Progenitor cell of endocrine pancreas (in vitro differentiated cells): Measurements from ENCODE around the gene TNFSF9. TPM values are rescaled to one million over a fixed set of nuclear protein-coding genes. Genes with fewer than 3 reads are reported as not detected.

Experiments used
- DNase-seq: peaks from one replicate; pipeline ENCODE4 v3.0.0; 2021; ENCODE audit warnings: low spot score; ENCODE audit not compliant: unreplicated experiment
- H3K27ac Mint-ChIP-seq: 2 replicates; pipeline ENCODE4 v1.8.0; 2021; ENCODE audit warnings: mild to moderate bottlenecking, moderate library complexity, mixed read lengths
- H3K27me3 Mint-ChIP-seq: 2 replicates; pipeline ENCODE4 v1.8.0; 2021; ENCODE audit warnings: mixed read lengths
- H3K36me3 Mint-ChIP-seq: 2 replicates; pipeline ENCODE4 v1.8.0; 2022; ENCODE audit warnings: mixed read lengths; ENCODE audit not compliant: insufficient read depth
- H3K4me1 Mint-ChIP-seq: 2 replicates; pipeline ENCODE4 v1.8.0; 2021; ENCODE audit warnings: low read depth, mixed read lengths
- H3K4me3 Mint-ChIP-seq: 2 replicates; pipeline ENCODE4 v1.8.0; 2021; ENCODE audit warnings: low read depth, mild to moderate bottlenecking, moderate library complexity, mixed read lengths
- H3K9me3 Mint-ChIP-seq: 2 replicates; pipeline ENCODE4 v1.8.0; 2021; ENCODE audit warnings: low read depth, mixed read lengths
- CTCF ChIP-seq: fragments of 200-600 bp; sonication (generic); IDR thresholded peaks from one replicate; pipeline ENCODE4 v1.5.0; 2021; ENCODE audit warnings: antibody characterized with exemption, mild to moderate bottlenecking; ENCODE audit not compliant: unreplicated experiment
- total RNA-seq: library from RNA; stranded (reverse); gene quantifications from 2 replicates; pipeline ENCODE4 v1.2.1, GENCODE V29; 2021

Gene TNFSF9
- total RNA-seq, 1 donor from 2014 or later: not detected

- Mint-ChIP-seq H3K27me3 (peaks cover 45% of the 10 kb centered on the region), H3K4me1 (peaks cover 6% of the 10 kb centered on the region), H3K36me3 (no peaks in the 10 kb centered on the region), H3K4me3 (no peak overlapping the region), H3K27ac (no peak overlapping the region), H3K9me3 (no peaks in the 10 kb centered on the region)
- TF ChIP-seq CTCF: no peak
- no peak for DNase-seq
Observed at GRCh38 chr19:6528544-6529121, 2.2 kb upstream of the TNFSF9 start.

- Mint-ChIP-seq H3K4me3 (no peak overlapping the region), H3K36me3 (no peaks in the 10 kb centered on the region), H3K27ac (no peak overlapping the region), H3K9me3 (no peaks in the 10 kb centered on the region), H3K27me3 (peaks cover 52% of the 10 kb centered on the region), H3K4me1 (peaks cover 9% of the 10 kb centered on the region)
- no peak for DNase-seq
- no peak for TF ChIP-seq CTCF
Observed at GRCh38 chr19:6529351-6529750, 1.5 kb upstream of the TNFSF9 start.

- H3K4me3 Mint-ChIP-seq: peak overlapping the region; percentile 73
Observed at GRCh38 chr19:6529937-6530385, 865 bp upstream of the TNFSF9 start.

GRCh38 chr19:6531163-6531955, 533 bp downstream of the TNFSF9 start:
- no peak for DNase-seq

More at GRCh38 chr19:6529937-6530385, 865 bp upstream of the TNFSF9 start:
- Mint-ChIP-seq H3K9me3 (no peaks in the 10 kb centered on the region), H3K27ac (no peak overlapping the region), H3K27me3 (peaks cover 58% of the 10 kb centered on the region), H3K4me1 (peaks cover 10% of the 10 kb centered on the region), H3K36me3 (no peaks in the 10 kb centered on the region)
- TF ChIP-seq CTCF: no peak
- DNase-seq: no peak

GRCh38 chr19:6531956-6532243, 1.1 kb downstream of the TNFSF9 start:
- no peak for TF ChIP-seq CTCF
- no peak for DNase-seq
- Mint-ChIP-seq H3K9me3 (peaks cover under 1% of the 10 kb centered on the region), H3K4me1 (peaks cover 10% of the 10 kb centered on the region), H3K27ac (peak overlapping the region; percentile 29), H3K4me3 (peak overlapping the region; percentile 47), H3K27me3 (peaks cover 69% of the 10 kb centered on the region), H3K36me3 (no peaks in the 10 kb centered on the region)

More at GRCh38 chr19:6531163-6531955, 533 bp downstream of the TNFSF9 start:
- no peaks in the 10 kb centered on the region for H3K9me3 Mint-ChIP-seq
- peaks cover 69% of the 10 kb centered on the region for H3K27me3 Mint-ChIP-seq
- H3K4me3 Mint-ChIP-seq: peak overlapping the region; percentile 47
- no peak for TF ChIP-seq CTCF
- H3K4me1 Mint-ChIP-seq: peaks cover 10% of the 10 kb centered on the region
- H3K36me3 Mint-ChIP-seq: no peaks in the 10 kb centered on the region
- H3K27ac Mint-ChIP-seq: peak overlapping the region; percentile 29
